ENCODE results near the gene BCAS3.

DNA sequence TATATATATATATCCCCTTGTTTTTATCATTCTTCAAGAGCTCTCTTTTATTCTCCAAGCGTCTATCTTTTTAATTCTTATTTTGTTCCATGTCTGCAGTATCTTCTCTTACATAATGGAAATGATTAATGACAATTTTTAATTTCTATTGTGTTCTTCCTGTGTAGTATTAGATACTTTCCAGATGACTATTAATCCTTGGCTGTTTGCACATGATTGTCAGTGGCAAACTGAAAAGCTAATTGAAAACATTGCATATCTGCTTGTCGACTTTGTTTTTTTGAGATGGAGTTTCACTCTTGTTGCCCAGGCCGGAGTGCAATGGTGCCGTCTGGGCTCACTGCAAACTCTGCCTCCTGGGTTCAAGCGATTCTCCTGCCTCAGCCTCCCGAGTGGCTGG lies 124.7 kb downstream of the BCAS3 start:
- TF ChIP-seq, protein P1, sequence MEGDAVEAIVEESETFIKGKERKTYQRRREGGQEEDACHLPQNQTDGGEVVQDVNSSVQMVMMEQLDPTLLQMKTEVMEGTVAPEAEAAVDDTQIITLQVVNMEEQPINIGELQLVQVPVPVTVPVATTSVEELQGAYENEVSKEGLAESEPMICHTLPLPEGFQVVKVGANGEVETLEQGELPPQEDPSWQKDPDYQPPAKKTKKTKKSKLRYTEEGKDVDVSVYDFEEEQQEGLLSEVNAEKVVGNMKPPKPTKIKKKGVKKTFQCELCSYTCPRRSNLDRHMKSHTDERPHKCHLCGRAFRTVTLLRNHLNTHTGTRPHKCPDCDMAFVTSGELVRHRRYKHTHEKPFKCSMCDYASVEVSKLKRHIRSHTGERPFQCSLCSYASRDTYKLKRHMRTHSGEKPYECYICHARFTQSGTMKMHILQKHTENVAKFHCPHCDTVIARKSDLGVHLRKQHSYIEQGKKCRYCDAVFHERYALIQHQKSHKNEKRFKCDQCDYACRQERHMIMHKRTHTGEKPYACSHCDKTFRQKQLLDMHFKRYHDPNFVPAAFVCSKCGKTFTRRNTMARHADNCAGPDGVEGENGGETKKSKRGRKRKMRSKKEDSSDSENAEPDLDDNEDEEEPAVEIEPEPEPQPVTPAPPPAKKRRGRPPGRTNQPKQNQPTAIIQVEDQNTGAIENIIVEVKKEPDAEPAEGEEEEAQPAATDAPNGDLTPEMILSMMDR (conservative IDR thresholded peaks at IDR 0.05; ENCODE audit: low read depth, low read length), result no peak
- TF ChIP-seq EZH2 (IDR thresholded peaks at IDR 0.05; ENCODE audit: borderline replicate concordance, low read depth, low read length, poor library complexity, severe bottlenecking), result no peak

Measured in A673 (cell line).